ENCODE results near the gene TMEM11. TPM values are rescaled to one million over a fixed set of nuclear protein-coding genes. Genes with fewer than 3 reads are reported as not detected.

TMEM11 gene
- total RNA-seq, 4 donors from 2014 or later, result 16.2 to 27.6 (median 21.5) TPM

DNA sequence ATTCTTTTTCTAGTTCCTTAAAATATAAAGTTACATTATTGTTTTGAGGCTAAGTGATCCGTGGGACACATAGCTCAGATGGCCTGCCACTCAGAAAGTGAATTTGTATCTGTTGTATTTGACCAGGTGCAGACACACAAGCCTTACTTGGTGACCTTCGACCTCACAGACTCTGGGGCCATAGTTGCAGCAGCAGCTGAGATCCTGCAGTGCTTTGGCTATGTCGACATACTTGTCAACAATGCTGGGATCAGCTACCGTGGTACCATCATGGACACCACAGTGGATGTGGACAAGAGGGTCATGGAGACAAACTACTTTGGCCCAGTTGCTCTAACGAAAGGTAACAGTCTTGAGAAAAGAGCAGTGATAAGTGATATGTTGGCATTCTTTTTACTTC is 30.5 kb downstream of the TMEM11 start:
- H3K27me3 ChIP-seq, result no peaks in the 10 kb centered on the region
- TF ChIP-seq, protein P1, sequence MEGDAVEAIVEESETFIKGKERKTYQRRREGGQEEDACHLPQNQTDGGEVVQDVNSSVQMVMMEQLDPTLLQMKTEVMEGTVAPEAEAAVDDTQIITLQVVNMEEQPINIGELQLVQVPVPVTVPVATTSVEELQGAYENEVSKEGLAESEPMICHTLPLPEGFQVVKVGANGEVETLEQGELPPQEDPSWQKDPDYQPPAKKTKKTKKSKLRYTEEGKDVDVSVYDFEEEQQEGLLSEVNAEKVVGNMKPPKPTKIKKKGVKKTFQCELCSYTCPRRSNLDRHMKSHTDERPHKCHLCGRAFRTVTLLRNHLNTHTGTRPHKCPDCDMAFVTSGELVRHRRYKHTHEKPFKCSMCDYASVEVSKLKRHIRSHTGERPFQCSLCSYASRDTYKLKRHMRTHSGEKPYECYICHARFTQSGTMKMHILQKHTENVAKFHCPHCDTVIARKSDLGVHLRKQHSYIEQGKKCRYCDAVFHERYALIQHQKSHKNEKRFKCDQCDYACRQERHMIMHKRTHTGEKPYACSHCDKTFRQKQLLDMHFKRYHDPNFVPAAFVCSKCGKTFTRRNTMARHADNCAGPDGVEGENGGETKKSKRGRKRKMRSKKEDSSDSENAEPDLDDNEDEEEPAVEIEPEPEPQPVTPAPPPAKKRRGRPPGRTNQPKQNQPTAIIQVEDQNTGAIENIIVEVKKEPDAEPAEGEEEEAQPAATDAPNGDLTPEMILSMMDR (IDR thresholded peaks at IDR 0.05), result no peak
- no peak for TF ChIP-seq EP300 (IDR thresholded peaks at IDR 0.05)
- no peak for TF ChIP-seq POLR2A (IDR thresholded peaks at IDR 0.05)
- no peaks in the 10 kb centered on the region for H3K4me1 ChIP-seq
- H3K4me3 ChIP-seq, result no peak overlapping the region
- no peaks in the 10 kb centered on the region for H3K9me3 ChIP-seq
- DNase-seq (ENCODE audit: low spot score in 2 of 2), result no peak
- H3K27ac ChIP-seq, result no peak overlapping the region
- peaks cover 0 to 60% (median 0%) of the 10 kb centered on the region in 3 donors for H3K36me3 ChIP-seq
- 80 to 87% methylated on average over 5 of the region's 5 CpGs for WGBS, 2 donors

DNA sequence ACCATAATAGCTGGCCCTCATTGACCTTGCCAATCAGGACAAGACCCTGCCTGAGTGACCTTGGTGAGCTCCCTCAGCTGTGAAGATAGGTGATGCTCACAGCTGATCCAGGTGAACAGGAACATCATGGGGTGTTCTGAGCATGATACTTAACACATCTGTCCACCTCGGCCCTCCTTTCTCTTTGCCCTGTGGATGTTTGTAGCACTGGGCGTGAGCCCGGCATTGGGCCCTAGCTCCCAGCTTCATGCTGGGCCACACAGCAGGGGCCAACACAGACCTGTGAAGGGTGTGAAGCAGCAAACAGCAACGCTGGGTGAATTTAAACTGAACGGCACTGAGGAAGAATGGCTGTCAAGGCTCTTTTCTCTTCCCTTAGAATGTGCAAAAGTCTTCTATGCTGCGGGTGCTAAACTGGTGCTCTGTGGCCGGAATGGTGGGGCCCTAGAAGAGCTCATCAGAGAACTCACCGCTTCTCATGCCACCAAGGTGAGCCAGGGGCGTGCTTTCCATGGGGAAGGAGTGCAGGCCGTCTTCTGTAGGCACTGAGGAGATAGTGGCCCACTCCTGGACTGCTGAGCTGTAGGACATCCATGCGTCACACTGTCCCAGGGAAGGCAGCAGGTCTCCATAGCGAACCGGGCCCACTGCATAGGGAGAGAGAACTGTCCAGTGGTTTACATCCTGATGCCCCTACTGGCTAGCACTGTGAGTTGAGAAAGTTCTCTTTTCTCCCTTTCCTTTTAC is 35.9 kb downstream of the TMEM11 start:
- no peak overlapping the region for H3K27ac ChIP-seq
- peaks cover 0 to 65% (median 0%) of the 10 kb centered on the region in 3 donors for H3K36me3 ChIP-seq
- TF ChIP-seq, protein P1 (IDR thresholded peaks at IDR 0.05), result no peak
- TF ChIP-seq EP300 (IDR thresholded peaks at IDR 0.05) (no peak), POLR2A (IDR thresholded peaks at IDR 0.05) (no peak)
- 93 to 95% methylated on average over 13 of the region's 13 CpGs for WGBS, 2 donors
- H3K4me3 ChIP-seq, result no peak overlapping the region
- DNase-seq (ENCODE audit: low spot score in 2 of 2), result no peak
- no peaks in the 10 kb centered on the region for H3K27me3 ChIP-seq
- H3K9me3 ChIP-seq, result no peaks in the 10 kb centered on the region
- H3K4me1 ChIP-seq, result peaks cover 0 to 15% (median 0%) of the 10 kb centered on the region in 4 donors

DNA sequence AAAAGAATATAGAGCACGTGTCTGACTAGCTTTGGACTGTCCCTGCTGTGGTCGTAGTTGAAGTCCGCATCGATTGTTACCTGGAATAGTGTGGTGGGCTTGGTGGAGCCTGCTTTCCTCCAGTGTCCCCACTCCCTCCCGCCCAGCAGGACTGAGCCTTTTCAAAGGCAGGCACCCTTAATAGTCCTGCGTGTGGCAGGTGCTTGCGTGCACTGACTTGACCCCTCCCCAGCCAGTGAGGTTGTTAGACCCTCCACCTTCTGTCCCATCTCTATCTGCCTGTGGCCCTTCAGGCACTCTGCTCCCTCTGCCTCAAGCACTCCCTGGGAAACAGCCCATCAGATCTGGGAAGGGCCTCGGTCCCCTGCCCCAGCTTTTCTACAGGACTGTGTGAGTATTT is 36.6 kb downstream of the TMEM11 start:
- H3K27ac ChIP-seq, result no peak overlapping the region
- H3K4me1 ChIP-seq, result peaks cover 0 to 15% (median 0%) of the 10 kb centered on the region in 4 donors
- no peaks in the 10 kb centered on the region for H3K27me3 ChIP-seq
- TF ChIP-seq, protein P1 (IDR thresholded peaks at IDR 0.05), result no peak
- no peak for TF ChIP-seq POLR2A (IDR thresholded peaks at IDR 0.05)
- no peak for TF ChIP-seq EP300 (IDR thresholded peaks at IDR 0.05)
- no peak overlapping the region for H3K4me3 ChIP-seq
- WGBS, 2 donors, result 95 to 97% methylated on average over 8 of the region's 8 CpGs
- peaks cover 0 to 71% (median 0%) of the 10 kb centered on the region in 3 donors for H3K36me3 ChIP-seq
- DNase-seq (ENCODE audit: low spot score in 2 of 2), result no peak
- H3K9me3 ChIP-seq, result no peaks in the 10 kb centered on the region

DNA sequence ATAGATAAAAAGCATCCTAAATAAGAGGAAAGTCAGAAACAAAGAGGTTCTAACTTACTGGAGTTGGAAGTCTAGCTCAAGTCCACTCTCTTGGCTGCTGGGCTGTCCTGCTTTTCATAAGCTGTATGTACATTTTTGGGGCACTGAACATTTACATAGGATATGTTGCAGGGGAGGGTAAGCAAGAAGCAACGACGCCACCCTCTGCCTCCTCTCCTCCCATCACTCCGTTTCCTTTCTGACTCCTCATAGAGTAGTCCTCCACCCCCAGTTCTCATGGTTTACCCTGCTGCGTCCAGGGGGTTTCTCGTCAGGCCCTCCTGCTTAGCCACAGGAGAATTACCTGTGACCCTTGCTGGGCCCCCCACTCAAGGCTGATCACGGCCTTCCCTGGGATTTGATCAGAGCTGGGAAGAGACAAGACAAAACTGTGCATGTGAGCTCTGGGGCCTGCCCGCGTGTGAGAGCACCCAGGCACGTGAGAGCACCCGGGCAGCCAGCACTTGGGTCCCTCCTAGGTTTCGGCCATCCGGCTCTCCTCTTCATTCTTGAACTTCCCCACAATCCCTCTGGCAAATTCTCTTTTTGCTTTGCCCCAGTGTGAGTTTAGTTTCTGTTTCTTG is 37.1 kb downstream of the TMEM11 start:
- Histone ChIP-seq H3K4me3 (no peak overlapping the region), H3K27me3 (no peaks in the 10 kb centered on the region), H3K36me3 (peaks cover 0 to 77% (median 0%) of the 10 kb centered on the region in 3 donors), H3K4me1 (peaks cover 0 to 15% (median 0%) of the 10 kb centered on the region in 4 donors), H3K9me3 (no peaks in the 10 kb centered on the region), H3K27ac (no peak overlapping the region)
- WGBS, 2 donors, result 81 to 88% methylated on average over 12 of the region's 12 CpGs
- DNase-seq (ENCODE audit: low spot score in 2 of 2), result no peak
- no peak for TF ChIP-seq EP300 (IDR thresholded peaks at IDR 0.05)
- TF ChIP-seq, protein P1 (IDR thresholded peaks at IDR 0.05), result no peak
- no peak for TF ChIP-seq POLR2A (IDR thresholded peaks at IDR 0.05)

DNA sequence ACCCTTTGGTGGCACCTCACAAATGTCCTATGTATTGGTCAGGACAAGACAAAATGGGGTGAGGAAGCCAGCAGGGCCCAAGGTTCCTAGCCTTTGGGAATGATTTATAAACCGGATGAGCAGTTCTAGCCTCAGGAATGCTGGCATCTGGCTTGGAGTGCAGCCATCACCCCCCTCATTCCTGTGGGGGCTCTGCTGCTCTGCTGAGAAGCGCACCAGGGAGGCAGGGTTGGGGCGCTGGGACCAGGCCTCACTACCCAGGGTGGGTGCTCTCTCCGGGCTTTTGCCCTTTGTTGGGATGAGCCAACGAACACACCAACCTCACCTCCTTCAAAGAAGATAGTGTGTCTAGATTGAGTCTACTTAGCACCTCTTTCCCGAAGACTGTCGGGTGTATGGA is 39.2 kb downstream of the TMEM11 start:
- Histone ChIP-seq H3K9me3 (no peaks in the 10 kb centered on the region), H3K4me1 (peaks cover 0 to 30% (median 3%) of the 10 kb centered on the region in 4 donors), H3K27ac (peak overlapping the region in 2 of 4 donors; percentile 23 to 57), H3K36me3 (peaks cover 0 to 67% (median 0%) of the 10 kb centered on the region in 3 donors), H3K4me3 (no peak overlapping the region), H3K27me3 (no peaks in the 10 kb centered on the region)
- WGBS, 2 donors, result 82 to 89% methylated on average over 7 of the region's 7 CpGs
- TF ChIP-seq, protein P1 (IDR thresholded peaks at IDR 0.05), result no peak
- no peak for TF ChIP-seq EP300 (IDR thresholded peaks at IDR 0.05)
- DNase-seq (ENCODE audit: low spot score in 2 of 2), result no peak
